Astrocyte of the hippocampus (primary cell): Measurements from ENCODE around the gene AQP9.

Source experiments
- DNase-seq: peaks from one replicate; pipeline ENCODE4 v3.0.0; 2011; ENCODE audit warnings: low read depth, low spot score

AQP9 gene

DNA sequence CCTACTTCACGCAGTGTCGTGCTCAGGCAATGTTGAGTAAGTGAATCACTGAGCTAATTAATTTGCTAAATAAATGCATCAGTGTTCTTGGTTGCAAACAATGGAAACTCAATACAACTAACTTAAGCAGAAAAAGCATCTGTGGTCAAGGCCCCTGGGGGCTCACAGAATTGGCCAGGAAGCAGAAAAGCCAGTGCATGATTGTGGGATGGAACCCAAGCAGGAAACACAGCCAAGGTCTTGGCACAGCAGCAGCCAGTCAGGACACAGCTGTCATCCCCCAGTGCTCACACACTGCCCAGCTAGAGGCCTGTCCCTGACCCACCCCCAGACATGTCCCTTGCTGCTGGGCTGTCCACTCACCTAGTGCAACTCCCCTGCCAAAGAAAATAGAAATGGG, 85.9 kb downstream of the AQP9 start:
- DNase-seq: peak; percentile 59

DNA sequence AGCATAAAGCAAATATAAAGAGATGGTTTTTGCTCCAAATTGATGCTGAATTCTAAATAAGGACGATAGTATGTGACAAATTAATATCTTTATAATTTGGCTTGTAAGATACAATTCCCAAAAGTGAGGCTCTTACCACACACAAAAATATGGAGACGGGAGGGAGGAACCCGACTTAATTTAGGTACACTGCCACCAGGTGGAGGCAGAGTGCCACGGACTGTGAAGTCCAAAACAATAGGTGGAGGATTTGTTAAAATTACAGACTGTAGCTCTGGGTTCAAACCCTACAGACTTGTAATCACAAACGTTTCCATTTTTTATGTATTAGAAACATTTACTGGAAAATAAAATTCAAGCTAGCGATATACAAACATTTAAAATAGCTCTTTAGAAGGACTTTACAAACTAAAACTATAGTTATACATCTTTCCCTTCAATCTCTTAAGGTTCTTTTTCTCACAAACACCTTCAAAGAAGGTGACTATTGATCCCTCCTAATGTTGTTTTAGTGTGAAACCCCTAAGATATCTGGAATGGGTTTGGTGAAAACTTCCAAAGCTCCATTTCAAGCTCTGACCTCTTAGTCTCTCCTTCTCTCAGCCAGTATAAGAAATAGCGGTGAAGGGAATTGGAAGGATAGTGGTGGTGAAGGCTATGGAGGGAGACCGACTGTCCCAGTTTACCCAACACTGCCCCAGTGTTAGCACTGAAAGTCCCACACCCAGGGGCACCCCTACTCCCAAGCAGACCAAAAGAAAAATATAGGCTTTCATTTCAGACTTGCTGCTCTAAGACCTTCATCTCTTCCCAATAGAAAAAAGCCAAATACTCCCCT, 89.7 kb downstream of the AQP9 start:
- peak; percentile 88 for DNase-seq

DNA sequence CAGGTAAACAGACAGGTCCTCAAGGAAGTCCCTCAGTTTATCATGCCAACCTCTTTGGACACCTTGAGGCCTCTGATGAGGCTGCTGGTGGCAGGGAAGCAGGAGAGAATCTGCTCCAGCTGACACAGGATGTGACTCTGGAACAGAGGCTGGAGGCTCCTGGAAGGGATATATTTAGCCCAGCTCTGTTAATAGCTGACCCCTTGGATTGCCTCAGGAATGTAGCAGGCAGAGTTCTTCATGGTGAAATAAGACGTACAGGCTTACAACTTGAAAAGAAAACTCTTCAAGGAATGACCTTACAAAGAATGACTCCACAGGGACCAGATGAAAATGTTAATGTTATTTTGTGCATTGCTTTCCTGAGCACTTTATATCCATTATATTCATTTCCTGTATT, 90.5 kb downstream of the AQP9 start:
- peak; percentile 62 for DNase-seq

GRCh38 chr15:58229297-58229768, 91.2 kb downstream of the AQP9 start:
- DNase-seq: no peak

GRCh38 chr15:58232281-58233065, 94.3 kb downstream of the AQP9 start:
- no peak for DNase-seq

DNA sequence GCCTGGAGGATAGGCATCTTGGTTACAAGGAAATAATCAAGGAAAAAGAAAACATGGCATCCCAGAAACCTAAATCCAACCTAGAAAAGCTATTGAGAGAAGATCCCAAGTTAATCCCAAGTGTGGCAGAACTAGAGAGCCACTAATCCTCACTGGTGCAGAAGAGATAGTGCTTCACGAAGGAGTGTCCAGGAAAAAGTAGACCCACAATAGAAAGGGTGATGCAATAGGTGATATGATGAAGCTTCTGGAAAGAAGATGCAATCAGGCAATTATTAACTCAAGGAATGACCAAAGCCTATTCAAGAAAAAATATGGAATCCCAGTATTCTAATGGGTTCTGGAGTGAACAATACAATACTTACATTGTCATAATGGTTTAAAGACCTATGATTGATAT, 95.2 kb downstream of the AQP9 start:
- no peak for DNase-seq
